K562 (cell line): ENCODE results near the gene BRAP. TPM values are rescaled to one million over a fixed set of nuclear protein-coding genes. Genes with fewer than 3 reads are reported as not detected.

Source experiments
- ARID1B ChIP-seq: fragments of 450-650 bp; IDR thresholded peaks from 2 replicates; pipeline ENCODE4 v1.6.1; 2016; ENCODE audit warnings: antibody characterized with exemption, mild to moderate bottlenecking, inconsistent platforms
- BDP1 ChIP-seq: IDR thresholded peaks from 3 replicates; pipeline ENCODE4 v1.6.1; 2011; ENCODE audit not compliant: insufficient read length, insufficient read depth
- BHLHE40 ChIP-seq: IDR thresholded peaks from 2 replicates; pipeline ENCODE4 v1.6.1; 2011; ENCODE audit warnings: low read length, improper control_type of control experiment
- CBFA2T3 ChIP-seq: fragments of 450-650 bp; IDR thresholded peaks from 2 replicates; pipeline ENCODE4 v1.6.1; 2017
- CLOCK ChIP-seq: fragments of 250-450 bp; sonication (Bioruptor Pico); IDR thresholded peaks from 2 replicates; pipeline ENCODE4 v1.4.0; 2020; ENCODE audit warnings: mild to moderate bottlenecking, moderate library complexity, borderline replicate concordance
- CREB3 ChIP-seq: fragments of 450-650 bp; conservative IDR thresholded peaks from 2 replicates; pipeline ENCODE4 v1.6.1; 2016; ENCODE audit warnings: missing genetic modification characterization, low read depth, mild to moderate bottlenecking, missing compliant biosample characterization, moderate library complexity
- DLX4 ChIP-seq: fragments of 250-450 bp; sonication (Bioruptor Pico); IDR thresholded peaks from 2 replicates; pipeline ENCODE4 v1.6.1; 2021; ENCODE audit warnings: mild to moderate bottlenecking
- FOXK1 ChIP-seq: sonication (generic); formaldehyde crosslinking; IDR thresholded peaks from 2 replicates; pipeline ENCODE4 v1.8.0; 2022; ENCODE audit warnings: missing genetic modification reagents, mild to moderate bottlenecking, borderline replicate concordance
- HDAC2 ChIP-seq: fragments of 450-650 bp; IDR thresholded peaks from 2 replicates; pipeline ENCODE4 v1.6.1; 2016; ENCODE audit warnings: mild to moderate bottlenecking
- KDM1A ChIP-seq, 2 experiments: fragments of 450-650 bp; IDR thresholded peaks; 2 replicates each; pipeline ENCODE4 v1.6.1; 2016; ENCODE audit warnings: mild to moderate bottlenecking in 2 of 2
- KDM4B ChIP-seq, 2 experiments: fragments of 450-650 bp in 1 of 2; sonication (generic) in 1 of 2; IDR thresholded peaks; 2 replicates each; pipeline ENCODE4 v1.6.1; 2016 to 2017; ENCODE audit warnings: borderline replicate concordance in 2 of 2, antibody characterized with exemption in 1 of 2, low read depth in 1 of 2, mild to moderate bottlenecking in 1 of 2
- NCOA2 ChIP-seq, 2 experiments: fragments of 450-650 bp; IDR thresholded peaks; 2 replicates each; pipeline ENCODE4 v1.6.1; 2018; ENCODE audit warnings: mild to moderate bottlenecking in 2 of 2, moderate library complexity in 1 of 2; ENCODE audit not compliant: partially characterized antibody in 2 of 2
- PCBP2 ChIP-seq: fragments of 200-400 bp; formaldehyde crosslinking; IDR thresholded peaks from 2 replicates; pipeline ENCODE4 v1.6.1; 2018; ENCODE audit warnings: low read length, low read depth, mild to moderate bottlenecking, moderate library complexity; ENCODE audit not compliant: poor library complexity, severe bottlenecking
- POLR2AphosphoS5 ChIP-seq: IDR thresholded peaks from 2 replicates; pipeline ENCODE4 v1.6.1; 2011; ENCODE audit warnings: mild to moderate bottlenecking, low read depth, low read length, moderate library complexity; ENCODE audit not compliant: control insufficient read depth, insufficient read depth
- SMAD4 ChIP-seq: fragments of 250-450 bp; sonication (Bioruptor Pico); conservative IDR thresholded peaks from 2 replicates; pipeline ENCODE4 v1.8.0; 2021; ENCODE audit warnings: inconsistent platforms, mild to moderate bottlenecking, moderate library complexity
- STAG1 ChIP-seq: sonication (generic); formaldehyde crosslinking; IDR thresholded peaks from 2 replicates; pipeline ENCODE4 v1.5.0; 2020; ENCODE audit warnings: missing genetic modification reagents, borderline replicate concordance
- TGIF2 ChIP-seq: sonication (generic); formaldehyde crosslinking; IDR thresholded peaks from 2 replicates; pipeline ENCODE4 v1.8.1; 2022; ENCODE audit warnings: mild to moderate bottlenecking, missing genetic modification reagents, moderate library complexity
- TOE1 ChIP-seq, 2 experiments: fragments of 450-650 bp in 1 of 2; sonication (generic) in 1 of 2; formaldehyde crosslinking in 1 of 2; IDR thresholded peaks; 2 replicates each; pipeline versions ENCODE4 v1.7.1 to v1.8.0; 2016 to 2022; ENCODE audit warnings: borderline replicate concordance in 2 of 2, mild to moderate bottlenecking in 2 of 2, antibody characterized with exemption in 1 of 2, inconsistent platforms in 1 of 2, low read depth in 1 of 2, missing genetic modification reagents in 1 of 2, moderate library complexity in 1 of 2
- ZNF384 ChIP-seq: IDR thresholded peaks from 2 replicates; pipeline ENCODE4 v1.6.1; 2012; ENCODE audit warnings: low read depth, low read length, improper control_type of control experiment
- ZNF766 ChIP-seq: fragments of 200-800 bp; sonication (Bioruptor generic); conservative IDR thresholded peaks from 2 replicates; pipeline ENCODE4 v1.6.1; 2016; ENCODE audit warnings: missing genetic modification characterization, missing compliant biosample characterization
- ZNF785 ChIP-seq: fragments of 250-450 bp; sonication (Bioruptor Pico); IDR thresholded peaks from 2 replicates; pipeline ENCODE4 v1.4.0; 2020; ENCODE audit warnings: mild to moderate bottlenecking
- polyA plus RNA-seq, 8 experiments: library from polyadenylated mRNA; depleted of rRNA in 4 of 8; stranded (reverse) in 5 of 8; unstranded in 3 of 8; fragments of >200 nt; fragmentation: Nextera tagmentation in 2 of 8; fragmentation: Illumina TruSeq in 1 of 8; extraction: Ambion mirVana in 2 of 8; extraction: Trizol in 1 of 8; gene quantifications; 2 replicates each; pipeline versions ENCODE4 v1.2.1 to v1.2.3, GENCODE V29; 2011 to 2014; ENCODE audit warnings: inconsistent platforms in 1 of 8, missing spikeins in 1 of 8
- total RNA-seq, 7 experiments: library from RNA; depleted of rRNA in 6 of 7; stranded (reverse); fragments of >200 nt in 6 of 7; fragmentation: Illumina TruSeq in 2 of 7; extraction: Trizol in 2 of 7; gene quantifications; 2 replicates each; pipeline versions ENCODE4 v1.2.1 to v1.2.3, GENCODE V29; 2011 to 2021; ENCODE audit warnings: low replicate concordance in 1 of 7

BRAP gene
- total and polyA plus RNA-seq, 9 of the 15 experiments (the other 6 are each of a cell fraction or from before 2014, with no cell fraction given) = 2.2 to 32.6 (median 27.5) TPM

DNA sequence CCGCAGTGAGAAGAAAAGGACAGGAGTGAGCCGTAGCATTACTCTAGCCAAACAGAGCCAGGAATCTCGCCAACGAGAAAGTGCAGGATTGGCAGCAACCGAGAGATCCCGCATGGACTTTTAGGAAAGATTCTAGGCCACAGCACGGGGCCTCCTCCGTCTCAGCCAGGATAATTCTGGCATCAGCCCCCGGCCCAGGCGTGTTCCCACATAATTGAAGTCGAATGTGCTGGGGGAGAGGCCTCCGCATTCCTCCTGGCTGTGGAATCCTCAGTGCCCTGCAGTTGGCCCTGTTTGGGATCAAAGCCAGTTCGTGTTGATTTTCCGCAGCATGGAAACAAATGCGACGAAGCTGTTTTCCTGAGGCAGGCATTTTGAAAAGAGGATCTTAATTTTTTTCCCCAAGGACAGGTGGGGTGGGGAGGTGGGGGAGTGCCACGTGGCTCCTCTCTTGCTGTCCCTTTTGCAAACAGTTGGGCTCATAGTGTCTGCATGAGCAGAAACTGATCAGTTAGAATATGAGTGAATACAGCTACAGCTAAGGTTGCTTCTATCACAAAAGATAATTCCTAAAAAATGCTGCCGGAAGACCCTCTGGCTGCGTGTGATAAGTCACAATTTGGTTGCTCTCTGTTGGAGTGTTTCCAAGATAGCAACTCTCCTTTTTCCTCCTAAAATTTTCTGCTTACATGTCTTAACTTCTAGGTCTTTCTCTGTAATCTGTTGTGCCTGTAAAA lies 49.4 kb downstream of the BRAP start (continued):
- TF ChIP-seq STAG1 (CRISPR knock-in tag) (no peak), FOXK1 (CRISPR knock-in tag) (no peak), BHLHE40 (0 out of 2 replicates have a peak, but pooled peaks have one; percentile 8), NCOA2 (IDR thresholded peaks at IDR 0.05; ENCODE audit: partially characterized antibody in 2 of 2) (no peak), DLX4 (no peak), PCBP2 (no peak), ZNF384 (peak; percentile 86), ZNF766 (CRISPR knock-in tag) (peak; percentile 65), KDM1A (IDR thresholded peaks at IDR 0.05) (peak; percentile 60 to 65; a peak in 3 of 4 replicates), ZNF785 (CRISPR knock-in tag) (no peak), TOE1 (IDR thresholded peaks at IDR 0.05; ENCODE audit: borderline replicate concordance) (peak; percentile 44; the same call in 1 of the 2 replicates), TOE1 (CRISPR knock-in tag; IDR thresholded peaks at IDR 0.05; ENCODE audit: borderline replicate concordance, low read depth) (no peak), TGIF2 (CRISPR knock-in tag) (no peak), CBFA2T3 (peak; percentile 95), HDAC2 (no peak), SMAD4 (CRISPR knock-in tag) (peak; percentile 30; the same call in 1 of the 2 replicates), POLR2AphosphoS5 (peak; percentile 78), ARID1B (peak; percentile 95), BDP1 (no peak), CLOCK (CRISPR knock-in tag) (no peak), KDM4B (IDR thresholded peaks at IDR 0.05; ENCODE audit: borderline replicate concordance in 2 of 2, low read depth in 1 of 2) (no peak), CREB3 (tag) (peak; percentile 87)
